Renal pelvis (tissue), 4 donors: ENCODE results near the gene KRT79. TPM values are rescaled to one million over a fixed set of nuclear protein-coding genes. Genes with fewer than 3 reads are reported as not detected.

Source experiments
- DNase-seq: peaks from one replicate; pipeline ENCODE4 v3.0.0-alpha.2; 2013
- polyA plus RNA-seq, 3 donors: library from polyadenylated mRNA; unstranded; fragments of 120-200 nt; gene quantifications; one replicate each; pipeline ENCODE4 v1.2.1, GENCODE V29; 2013; ENCODE audit not compliant: insufficient read length in 3 of 3

The KRT79 gene
- polyA plus RNA-seq, 3 donors = not detected

- no peak for DNase-seq
These were observed 62.6 kb downstream of the KRT79 start for GRCh38 chr12:52771505-52771904.

Other genes with a start within 250 kb of the KRT79 start
- gene KRT72, start 232.8 kb downstream of the KRT79 start, polyA plus RNA-seq = under 1 TPM in 1 of 3 donors, not detected in 2; 0.04 TPM
- gene KRT73, start 215.8 kb downstream of the KRT79 start, polyA plus RNA-seq = not detected
- gene KRT2, start 182.1 kb downstream of the KRT79 start, polyA plus RNA-seq = not detected
- under 1 TPM; 0.12 to 0.24 (median 0.16) TPM for gene KRT1, start 153.9 kb downstream of the KRT79 start, polyA plus RNA-seq
- not detected for gene KRT77, start 130.8 kb downstream of the KRT79 start, polyA plus RNA-seq
- not detected for gene KRT76, start 57.0 kb downstream of the KRT79 start, polyA plus RNA-seq
- not detected for gene KRT3, start 38.2 kb downstream of the KRT79 start, polyA plus RNA-seq
- under 1 TPM; 0.40 to 0.65 (median 0.51) TPM for gene KRT4, start 20.2 kb downstream of the KRT79 start, polyA plus RNA-seq
- not detected for gene KRT78, start 14.7 kb upstream of the KRT79 start, polyA plus RNA-seq
- 100 to 1,000 TPM; 234 to 269 (median 243) TPM for gene KRT8, start 70.8 kb upstream of the KRT79 start, polyA plus RNA-seq
- gene KRT18, start 114.8 kb upstream of the KRT79 start, polyA plus RNA-seq = 100 to 1,000 TPM; 180 to 199 (median 187) TPM
- 100 to 1,000 TPM; 463 to 529 (median 471) TPM for gene EIF4B, start 172.1 kb upstream of the KRT79 start, polyA plus RNA-seq
- 100 to 1,000 TPM; 102 to 132 (median 114) TPM for gene TNS2, start 215.8 kb upstream of the KRT79 start, polyA plus RNA-seq
- 10 to 100 TPM; 17.4 to 19.8 (median 18.2) TPM for gene SPRYD3, start 245.1 kb upstream of the KRT79 start, polyA plus RNA-seq